ENCODE measurements around the gene ACTA1.

- TF ChIP-seq CTCF (IDR thresholded peaks at IDR 0.05) (no peak), ZFX (IDR thresholded peaks at IDR 0.05; ENCODE audit: borderline replicate concordance) (no peak)
Measured at GRCh38 chr1:229461032-229461668, 27.3 kb upstream of the ACTA1 start.

Data from 22Rv1 (cell line).